C4-2B (cell line): ENCODE results near the gene FLVCR2.

Experiments
- CTCF ChIP-seq: fragments of 450-650 bp; conservative IDR thresholded peaks from 2 replicates; pipeline ENCODE4 v1.5.1; 2017; ENCODE audit warnings: mild to moderate bottlenecking
- ZFX ChIP-seq: fragments of 450-650 bp; IDR thresholded peaks from 2 replicates; pipeline ENCODE4 v1.6.1; 2017

GRCh38 chr14:75554482-75554881 is 23.9 kb upstream of the FLVCR2 start:
- no peak for TF ChIP-seq CTCF
- TF ChIP-seq ZFX = no peak
